Measurements from ENCODE around the gene CAMK1D. TPM values are rescaled to one million over a fixed set of nuclear protein-coding genes. Genes with fewer than 3 reads are reported as not detected.

Gene CAMK1D
- polyA plus RNA-seq, 1 of the 3 experiments (the other 2 are of a cell fraction), result 4.1 TPM

- CTCF ChIA-PET, result no interaction called here
These were observed 535.5 kb downstream of the CAMK1D start for GRCh38 chr10:12884851-12885250.

More at GRCh38 chr10:12884851-12885250, 535.5 kb downstream of the CAMK1D start:
- Histone ChIP-seq H3F3A (replicated peaks; ENCODE audit: insufficient read depth) (no peaks in the 10 kb centered on the region), H3K27ac (ENCODE audit: low read depth in 2 of 2, low read length in 1 of 2) (no peak overlapping the region), H3K4me2 (no peak overlapping the region), H3K9ac (no peak overlapping the region), H2AFZ (ENCODE audit: low read depth) (no peak overlapping the region), H3K4me3 (ENCODE audit: low read depth in 2 of 2, low read length in 1 of 2) (no peak overlapping the region), H3K9me3 (no peaks in the 10 kb centered on the region), H3K4me1 (ENCODE audit: control insufficient read depth in 1 of 2, insufficient read depth in 2 of 2, low read depth in 1 of 2, low read length in 1 of 2) (no peaks in the 10 kb centered on the region; a peak in 1 of 4 replicates), H3K9me2 (no peaks in the 10 kb centered on the region), H3K79me2 (ENCODE audit: insufficient read depth) (no peaks in the 10 kb centered on the region), H3K27me3 (ENCODE audit: insufficient read depth) (no peaks in the 10 kb centered on the region), H4K20me1 (ENCODE audit: insufficient read depth) (no peaks in the 10 kb centered on the region), H3K36me3 (replicated peaks in 1 of 2; ENCODE audit: control insufficient read depth in 1 of 2, insufficient read depth in 2 of 2, low read length in 1 of 2) (no peaks in the 10 kb centered on the region)
- POLR2A ChIA-PET, result no interaction called here
- TF ChIP-seq PBX3 (IDR thresholded peaks at IDR 0.05) (no peak), EZH2phosphoT487 (IDR thresholded peaks at IDR 0.05; ENCODE audit: borderline replicate concordance, low read depth) (no peak)
- DNase-seq, result no peak
- WGBS (ENCODE audit: low lambda C conversion rate), result 45% methylated on average over 6 of the region's 6 CpGs

Small RNA genes lying within 50 kb of the gene (small RNA-seq; reads per million reads assigned to genes)
- 0 reads per million in 7 experiments for gene MIR4480
- gene MIR548Q, result 0 reads per million in 7 experiments
- 0 reads per million in 7 experiments for gene RF00279
- 0 reads per million in 7 experiments for gene RN7SL198P
- gene RNU6ATAC39P, result 0 reads per million in 7 experiments

Other genes with a start within 250 kb of the CAMK1D start
- 11.9 and 18.9 TPM in 2 replicates for gene SEC61A2, start 219.9 kb upstream of the CAMK1D start, polyA plus RNA-seq (2012; rRNA removed)
- gene NUDT5, start 153.7 kb upstream of the CAMK1D start, polyA plus RNA-seq (2012; rRNA removed), result 61.2 and 70.7 TPM in 2 replicates
- gene CDC123, start 153.4 kb upstream of the CAMK1D start, polyA plus RNA-seq (2012; rRNA removed), result 139 and 141 TPM in 2 replicates

Data from SK-N-SH (cell line).